Astrocyte (in vitro differentiated cells and primary cell): Measurements from ENCODE around the gene CPSF2. TPM values are rescaled to one million over a fixed set of nuclear protein-coding genes. Genes with fewer than 3 reads are reported as not detected.
"Not testable (repeated sequence)": the region's sequence is repeated elsewhere in the genome, so short reads cannot be mapped to it uniquely, and the experiment has no call there.

Source experiments
- DNase-seq: peaks from one replicate; pipeline ENCODE4 v3.0.0-alpha.2; 2010; ENCODE audit warnings: low read depth
- FAIRE-seq: peaks from 2 replicates; lab custom pipeline; 2011; peaks lifted over from hg19 to GRCh38; lab: Jason Lieb, UNC
- H2AFZ ChIP-seq: 2 replicates; pipeline ENCODE4 v1.6.0; 2012; ENCODE audit warnings: low read depth, low read length, inconsistent platforms
- H3K27ac ChIP-seq: 2 replicates; pipeline ENCODE4 v1.5.1; 2011; ENCODE audit warnings: low read depth, low read length, inconsistent platforms
- H3K27me3 ChIP-seq: 2 replicates; pipeline ENCODE4 v1.6.0; 2011; ENCODE audit warnings: low read length, inconsistent platforms; ENCODE audit not compliant: insufficient read depth
- H3K36me3 ChIP-seq: 2 replicates; pipeline ENCODE4 v1.5.1; 2011; ENCODE audit warnings: low read length, inconsistent platforms; ENCODE audit not compliant: insufficient read depth
- H3K4me1 ChIP-seq: 2 replicates; pipeline ENCODE4 v1.5.1; 2011; ENCODE audit warnings: low read length, inconsistent platforms; ENCODE audit not compliant: insufficient read depth
- H3K4me2 ChIP-seq: 2 replicates; pipeline ENCODE4 v1.6.0; 2012; ENCODE audit warnings: low read length, inconsistent platforms
- H3K4me3 ChIP-seq: 2 replicates; pipeline ENCODE4 v1.5.1; 2011; ENCODE audit warnings: low read depth, mild to moderate bottlenecking, low read length, inconsistent platforms; ENCODE audit not compliant: insufficient read depth
- H3K79me2 ChIP-seq: 2 replicates; pipeline ENCODE4 v1.6.0; 2012; ENCODE audit warnings: mild to moderate bottlenecking, low read length, inconsistent platforms; ENCODE audit not compliant: insufficient read depth
- H3K9ac ChIP-seq: 2 replicates; pipeline ENCODE4 v1.6.0; 2012; ENCODE audit warnings: mild to moderate bottlenecking, low read length, inconsistent platforms
- H3K9me3 ChIP-seq: 2 replicates; pipeline ENCODE4 v1.5.1; 2012; ENCODE audit warnings: low read depth, mild to moderate bottlenecking, low read length, inconsistent platforms; ENCODE audit not compliant: insufficient read depth
- H4K20me1 ChIP-seq: 2 replicates; pipeline ENCODE4 v1.6.0; 2012; ENCODE audit warnings: low read length, inconsistent platforms; ENCODE audit not compliant: insufficient read depth
- H3K27ac Mint-ChIP-seq: one replicate; pipeline ENCODE4 v1.8.0; 2021; ENCODE audit warnings: mild to moderate bottlenecking, mixed read lengths; ENCODE audit not compliant: unreplicated experiment
- H3K27me3 Mint-ChIP-seq: one replicate; pipeline ENCODE4 v1.8.0; 2021; ENCODE audit warnings: low read depth, mixed read lengths; ENCODE audit not compliant: unreplicated experiment
- H3K36me3 Mint-ChIP-seq: one replicate; pipeline ENCODE4 v1.8.0; 2021; ENCODE audit warnings: low read depth, mixed read lengths; ENCODE audit not compliant: unreplicated experiment
- H3K4me1 Mint-ChIP-seq: one replicate; pipeline ENCODE4 v1.8.0; 2021; ENCODE audit warnings: low read depth, mixed read lengths; ENCODE audit not compliant: unreplicated experiment
- H3K4me3 Mint-ChIP-seq: one replicate; pipeline ENCODE4 v1.8.0; 2021; ENCODE audit warnings: mild to moderate bottlenecking, moderate library complexity, mixed read lengths; ENCODE audit not compliant: unreplicated experiment
- H3K9me3 Mint-ChIP-seq: one replicate; pipeline ENCODE4 v1.8.0; 2021; ENCODE audit warnings: mild to moderate bottlenecking, mixed read lengths; ENCODE audit not compliant: unreplicated experiment
- CTCF ChIP-seq: IDR thresholded peaks from 2 replicates; pipeline ENCODE4 v1.5.1; 2011; ENCODE audit warnings: low read depth, mild to moderate bottlenecking, inconsistent platforms, low read length, moderate library complexity; ENCODE audit not compliant: insufficient read depth
- EZH2 ChIP-seq: IDR thresholded peaks from 2 replicates; pipeline ENCODE4 v1.6.1; 2012; ENCODE audit warnings: mild to moderate bottlenecking, low read length, inconsistent platforms; ENCODE audit not compliant: insufficient read depth
- total RNA-seq: library from RNA; stranded (reverse); gene quantifications from 2 replicates; pipeline ENCODE4 v1.2.1, GENCODE V29; 2021

CPSF2 gene
- total RNA-seq, 1 donor from 2014 or later, result 58.6 TPM

- no peaks in the 10 kb centered on the region for H3K27me3 Mint-ChIP-seq
- H3K36me3 Mint-ChIP-seq, result no peaks in the 10 kb centered on the region
- H3K36me3 ChIP-seq, result no peaks in the 10 kb centered on the region
- H3K79me2 ChIP-seq, result no peaks in the 10 kb centered on the region
- H3K27ac ChIP-seq, result no peak overlapping the region
- H3K4me2 ChIP-seq, result no peak overlapping the region
- H3K27me3 ChIP-seq, result no peaks in the 10 kb centered on the region
- no peaks in the 10 kb centered on the region for H3K4me1 Mint-ChIP-seq
- TF ChIP-seq CTCF (no peak), EZH2 (no peak)
- no peak overlapping the region for H3K4me3 Mint-ChIP-seq
- H2AFZ ChIP-seq, result no peak overlapping the region
- H3K9ac ChIP-seq, result no peak overlapping the region
- no peaks in the 10 kb centered on the region for H3K9me3 Mint-ChIP-seq
- FAIRE-seq, result no peak
- peaks cover 3% of the 10 kb centered on the region for H3K4me1 ChIP-seq
- no peak overlapping the region for H3K27ac Mint-ChIP-seq
- DNase-seq, result no peak
- H4K20me1 ChIP-seq, result no peaks in the 10 kb centered on the region
- H3K4me3 ChIP-seq, result no peak overlapping the region
- H3K9me3 ChIP-seq, result no peaks in the 10 kb centered on the region
These were observed 54.0 kb downstream of the CPSF2 start for GRCh38 chr14:92175811-92176210.

DNA sequence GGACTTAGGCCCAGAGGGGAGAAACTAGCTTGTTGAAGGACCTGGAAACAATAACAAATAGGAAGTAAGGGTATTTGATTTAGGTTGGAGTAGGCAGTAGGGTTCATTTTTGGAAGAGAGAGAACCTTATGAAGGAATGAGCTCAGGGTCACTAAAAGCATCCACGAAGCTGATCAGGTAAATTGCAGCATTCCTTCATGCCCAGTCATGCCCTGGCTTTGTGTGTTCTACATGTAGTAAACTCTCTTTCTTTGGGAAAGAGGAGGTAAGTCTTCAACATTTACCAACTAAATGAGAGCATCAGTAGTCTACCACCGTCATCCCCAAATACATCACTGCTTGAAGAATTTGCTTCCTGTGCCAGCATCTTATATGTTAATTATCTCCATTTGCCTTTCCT, 54.7 kb downstream of the CPSF2 start:
- Mint-ChIP-seq H3K36me3 (no peaks in the 10 kb centered on the region), H3K27ac (no peak overlapping the region), H3K27me3 (no peaks in the 10 kb centered on the region), H3K4me3 (no peak overlapping the region), H3K9me3 (no peaks in the 10 kb centered on the region), H3K4me1 (no peaks in the 10 kb centered on the region)
- H3K4me3 ChIP-seq, result no peak overlapping the region
- DNase-seq (no peak), FAIRE-seq (no peak)
- H2AFZ ChIP-seq, result no peak overlapping the region
- no peak overlapping the region for H3K27ac ChIP-seq
- H4K20me1 ChIP-seq, result no peaks in the 10 kb centered on the region
- no peak overlapping the region for H3K4me2 ChIP-seq
- peaks cover 3% of the 10 kb centered on the region for H3K4me1 ChIP-seq
- no peaks in the 10 kb centered on the region for H3K79me2 ChIP-seq
- H3K9me3 ChIP-seq, result no peaks in the 10 kb centered on the region
- no peak overlapping the region for H3K9ac ChIP-seq
- H3K36me3 ChIP-seq, result no peaks in the 10 kb centered on the region
- H3K27me3 ChIP-seq, result no peaks in the 10 kb centered on the region
- TF ChIP-seq CTCF (no peak), EZH2 (no peak)

GRCh38 chr14:92179178-92179577, 57.4 kb downstream of the CPSF2 start:
- H3K27ac ChIP-seq, H3K4me1 ChIP-seq, H3K4me2 ChIP-seq, H3K79me2 ChIP-seq, H3K9me3 Mint-ChIP-seq, H3K9me3 ChIP-seq, H3K4me3 Mint-ChIP-seq, H3K36me3 Mint-ChIP-seq, H2AFZ ChIP-seq, H3K27ac Mint-ChIP-seq, H3K4me3 ChIP-seq, DNase-seq, H3K27me3 Mint-ChIP-seq, H4K20me1 ChIP-seq, H3K36me3 ChIP-seq, H3K9ac ChIP-seq, H3K27me3 ChIP-seq, FAIRE-seq, H3K4me1 Mint-ChIP-seq: not testable (repeated sequence)
